ENCODE results near the gene ZNRD2.

ZNRD2 gene

GRCh38 chr11:65610404-65610803, 40.1 kb downstream of the ZNRD2 start:
- DNase-seq (ENCODE audit: low spot score): no peak

- no peak for DNase-seq (ENCODE audit: low spot score)
These were observed 40.9 kb downstream of the ZNRD2 start for GRCh38 chr11:65611028-65611757.

- DNase-seq (ENCODE audit: low spot score): no peak
These were observed 41.7 kb downstream of the ZNRD2 start for GRCh38 chr11:65611758-65612603.

- no peak for DNase-seq (ENCODE audit: low spot score)
These were observed 42.4 kb downstream of the ZNRD2 start for GRCh38 chr11:65612691-65613090.

- no peak for DNase-seq (ENCODE audit: low spot score)
These were observed 43.0 kb downstream of the ZNRD2 start for GRCh38 chr11:65613091-65613928.

- peak; percentile 100 for DNase-seq (ENCODE audit: low spot score)
These were observed 45.1 kb downstream of the ZNRD2 start, which contains the start of gene PCNX3 for GRCh38 chr11:65615229-65615949. Gene PCNX3 (plus strand): TSS chr11:65615776. CDS start chr11:65616312, 536 bp downstream.

- DNase-seq (ENCODE audit: low spot score): no peak
These were observed 45.8 kb downstream of the ZNRD2 start for GRCh38 chr11:65615950-65616574.

GRCh38 chr11:65616575-65617001, 46.3 kb downstream of the ZNRD2 start:
- DNase-seq (ENCODE audit: low spot score): no peak

GRCh38 chr11:65617136-65617850, 47.0 kb downstream of the ZNRD2 start:
- no peak for DNase-seq (ENCODE audit: low spot score)

GRCh38 chr11:65617990-65618751, 47.9 kb downstream of the ZNRD2 start:
- no peak for DNase-seq (ENCODE audit: low spot score)

- DNase-seq (ENCODE audit: low spot score): no peak
These were observed 48.5 kb downstream of the ZNRD2 start for GRCh38 chr11:65618763-65619162.

- no peak for DNase-seq (ENCODE audit: low spot score)
These were observed 49.1 kb downstream of the ZNRD2 start for GRCh38 chr11:65619281-65619928.

GRCh38 chr11:65620666-65621065, 50.4 kb downstream of the ZNRD2 start:
- DNase-seq (ENCODE audit: low spot score): no peak

- no peak for DNase-seq (ENCODE audit: low spot score)
These were observed 51.2 kb downstream of the ZNRD2 start for GRCh38 chr11:65621460-65621859.
